Measurements from ENCODE around the gene KLF12.

The KLF12 gene

DNA sequence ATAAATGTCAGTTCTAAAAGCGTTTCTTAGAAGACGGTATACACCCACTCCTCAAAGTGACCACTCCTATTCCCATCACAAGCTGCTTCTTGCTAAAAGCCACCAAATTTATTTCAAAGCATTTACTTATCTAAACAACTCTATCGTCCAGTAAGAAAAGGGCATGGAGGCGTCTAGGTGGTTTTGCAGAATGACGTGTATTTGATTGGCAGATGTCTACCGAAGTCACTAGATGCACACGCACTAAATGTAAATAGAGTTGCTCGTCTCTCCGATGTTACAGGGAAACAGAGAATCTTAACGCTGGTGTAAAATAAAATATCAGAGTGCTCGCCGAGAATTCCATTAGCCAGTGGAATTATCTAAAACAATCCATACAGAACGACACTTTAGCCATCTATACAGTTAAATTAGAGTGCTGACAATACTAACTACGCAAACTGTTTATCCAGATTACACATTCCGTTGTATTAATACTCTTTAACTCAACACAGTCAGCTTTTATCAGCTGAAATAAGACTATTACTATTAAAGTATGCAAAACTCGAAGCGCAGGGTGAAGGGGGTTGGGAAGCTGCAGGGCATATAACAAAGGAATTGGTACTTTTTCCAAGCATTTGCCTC lies 1.9 kb downstream of the KLF12 start:
- H3K4me1 Mint-ChIP-seq = peaks cover 45% of the 10 kb centered on the region
- no peak overlapping the region for H3K4me3 Mint-ChIP-seq
- H3K9me3 Mint-ChIP-seq = no peaks in the 10 kb centered on the region
- H3K36me3 Mint-ChIP-seq (ENCODE audit: insufficient read depth) = peaks cover 26% of the 10 kb centered on the region
- ATAC-seq (replicated peaks; ENCODE audit: extremely low read depth, poor library complexity, severe bottlenecking) (no peak), DNase-seq (ENCODE audit: low spot score in 2 of 2) (peak in 1 of 2 donors; percentile 49)
- no peaks in the 10 kb centered on the region for H3K27me3 Mint-ChIP-seq
- no peak overlapping the region for H3K27ac Mint-ChIP-seq (ENCODE audit: low read depth)

- DNase-seq (ENCODE audit: low spot score in 2 of 2) (no peak), ATAC-seq (replicated peaks; ENCODE audit: extremely low read depth, poor library complexity, severe bottlenecking) (no peak)
- Mint-ChIP-seq H3K27me3 (no peaks in the 10 kb centered on the region), H3K27ac (ENCODE audit: low read depth) (peak overlapping the region; percentile 88), H3K36me3 (ENCODE audit: insufficient read depth) (peaks cover 26% of the 10 kb centered on the region), H3K4me1 (peaks cover 50% of the 10 kb centered on the region), H3K9me3 (no peaks in the 10 kb centered on the region), H3K4me3 (no peak overlapping the region)
Measured at GRCh38 chr13:74131227-74131626, 3.0 kb downstream of the KLF12 start.

- DNase-seq (ENCODE audit: low spot score in 2 of 2) (peak in 1 of 2 donors; percentile 27), ATAC-seq (replicated peaks; ENCODE audit: extremely low read depth, poor library complexity, severe bottlenecking) (no peak)
- Mint-ChIP-seq H3K4me1 (peaks cover 62% of the 10 kb centered on the region), H3K27ac (ENCODE audit: low read depth) (peak overlapping the region; percentile 88), H3K9me3 (no peaks in the 10 kb centered on the region), H3K4me3 (no peak overlapping the region), H3K27me3 (no peaks in the 10 kb centered on the region), H3K36me3 (ENCODE audit: insufficient read depth) (peaks cover 30% of the 10 kb centered on the region)
Measured at GRCh38 chr13:74129500-74130191, 4.6 kb downstream of the KLF12 start.

- DNase-seq (ENCODE audit: low spot score in 2 of 2) (no peak), ATAC-seq (replicated peaks; ENCODE audit: extremely low read depth, poor library complexity, severe bottlenecking) (no peak)
- Mint-ChIP-seq H3K9me3 (no peaks in the 10 kb centered on the region), H3K27ac (ENCODE audit: low read depth) (peak overlapping the region; percentile 84), H3K36me3 (ENCODE audit: insufficient read depth) (peaks cover 23% of the 10 kb centered on the region), H3K27me3 (no peaks in the 10 kb centered on the region), H3K4me1 (peaks cover 69% of the 10 kb centered on the region), H3K4me3 (no peak overlapping the region)
Measured at GRCh38 chr13:74128156-74128767, 5.9 kb downstream of the KLF12 start.

GRCh38 chr13:74118328-74118727 lies 15.9 kb downstream of the KLF12 start:
- peaks cover 14% of the 10 kb centered on the region for H3K9me3 Mint-ChIP-seq
- H3K36me3 Mint-ChIP-seq (ENCODE audit: insufficient read depth) = peaks cover 6% of the 10 kb centered on the region
- H3K27ac Mint-ChIP-seq (ENCODE audit: low read depth) = peak overlapping the region; percentile 68
- no peak overlapping the region for H3K4me3 Mint-ChIP-seq
- no peak for ATAC-seq (replicated peaks; ENCODE audit: extremely low read depth, poor library complexity, severe bottlenecking)
- H3K4me1 Mint-ChIP-seq = peaks cover 74% of the 10 kb centered on the region
- DNase-seq (ENCODE audit: low spot score in 2 of 2) = no peak
- H3K27me3 Mint-ChIP-seq = no peaks in the 10 kb centered on the region

DNA sequence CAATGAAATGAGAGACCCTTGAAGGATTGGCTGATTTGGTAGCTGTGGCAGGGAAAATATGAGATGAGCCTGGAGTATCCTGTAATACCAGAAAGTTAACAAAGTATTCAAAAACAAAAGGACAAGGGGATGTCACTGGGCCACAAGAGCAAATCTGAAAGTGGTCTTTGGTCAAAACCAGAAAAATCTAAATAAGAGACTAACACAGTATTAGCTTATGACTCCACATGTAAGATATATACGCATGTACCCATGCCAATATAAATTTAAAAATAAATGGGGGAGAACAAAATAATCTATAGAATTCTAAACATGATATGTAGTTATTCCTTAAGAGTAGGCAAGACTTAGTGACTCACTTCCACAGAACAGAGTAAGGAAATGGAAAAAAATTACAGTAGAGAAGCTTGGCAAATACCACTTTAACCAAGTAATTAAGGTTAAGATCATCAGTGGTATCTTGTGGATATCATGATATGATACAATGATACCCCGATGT lies 16.9 kb downstream of the KLF12 start:
- Mint-ChIP-seq H3K4me1 (peaks cover 74% of the 10 kb centered on the region), H3K27me3 (no peaks in the 10 kb centered on the region), H3K9me3 (peaks cover 14% of the 10 kb centered on the region), H3K36me3 (ENCODE audit: insufficient read depth) (peaks cover 11% of the 10 kb centered on the region), H3K27ac (ENCODE audit: low read depth) (peak overlapping the region; percentile 68), H3K4me3 (no peak overlapping the region)
- ATAC-seq (replicated peaks; ENCODE audit: extremely low read depth, poor library complexity, severe bottlenecking) (no peak), DNase-seq (ENCODE audit: low spot score in 2 of 2) (no peak)

DNA sequence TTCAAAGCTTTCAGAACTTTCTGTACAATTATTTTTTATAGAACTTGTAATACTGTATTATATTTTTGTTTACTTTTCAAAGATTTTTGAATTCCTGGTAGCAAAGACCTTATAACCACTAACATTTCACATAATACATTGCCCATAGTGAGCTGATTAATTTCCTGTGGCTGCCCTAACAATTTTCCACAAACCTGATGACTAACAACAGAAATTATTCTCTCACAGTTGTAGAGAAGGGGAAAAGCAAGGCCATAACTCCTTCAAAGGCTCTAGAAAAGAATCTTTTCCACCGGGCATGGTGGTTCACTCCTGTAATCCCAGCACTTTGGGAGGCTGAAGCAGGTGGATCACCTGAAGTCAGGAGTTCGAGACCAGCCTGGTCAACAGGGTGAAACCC lies 19.1 kb downstream of the KLF12 start:
- no peak for DNase-seq (ENCODE audit: low spot score in 2 of 2)
- Mint-ChIP-seq H3K9me3 (peaks cover 14% of the 10 kb centered on the region), H3K36me3 (ENCODE audit: insufficient read depth) (peaks cover 13% of the 10 kb centered on the region), H3K27ac (ENCODE audit: low read depth) (no peak overlapping the region), H3K4me1 (peaks cover 72% of the 10 kb centered on the region), H3K4me3 (peak overlapping the region; percentile 21), H3K27me3 (no peaks in the 10 kb centered on the region)
- no peak for ATAC-seq (replicated peaks; ENCODE audit: extremely low read depth, poor library complexity, severe bottlenecking)

DNA sequence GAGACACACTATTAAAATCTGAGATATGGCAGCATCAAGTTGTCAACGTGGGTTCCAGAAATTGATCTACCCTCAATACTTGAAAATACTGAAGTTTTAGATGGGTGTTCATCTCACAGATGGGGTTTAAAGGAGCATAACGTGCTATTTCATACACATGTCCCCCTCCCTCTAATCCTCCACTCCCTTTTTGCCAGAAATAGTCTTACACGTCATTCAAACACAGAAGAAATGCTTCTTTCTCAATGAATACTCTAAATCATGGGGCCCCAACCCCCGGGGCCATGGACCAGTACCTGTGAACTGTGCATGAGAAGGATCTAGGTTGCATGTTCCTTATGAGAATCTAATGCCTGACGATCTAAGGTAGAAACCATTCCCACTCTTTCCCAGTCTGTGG lies 19.6 kb downstream of the KLF12 start:
- H3K4me3 Mint-ChIP-seq = no peak overlapping the region
- no peak overlapping the region for H3K27ac Mint-ChIP-seq (ENCODE audit: low read depth)
- H3K36me3 Mint-ChIP-seq (ENCODE audit: insufficient read depth) = peaks cover 16% of the 10 kb centered on the region
- peaks cover 76% of the 10 kb centered on the region for H3K4me1 Mint-ChIP-seq
- H3K9me3 Mint-ChIP-seq = peaks cover 13% of the 10 kb centered on the region
- no peaks in the 10 kb centered on the region for H3K27me3 Mint-ChIP-seq
- no peak for ATAC-seq (replicated peaks; ENCODE audit: extremely low read depth, poor library complexity, severe bottlenecking)
- DNase-seq (ENCODE audit: low spot score in 2 of 2) = no peak

GRCh38 chr13:74114202-74114601 lies 20.0 kb downstream of the KLF12 start:
- peak; percentile 62 for ATAC-seq (replicated peaks; ENCODE audit: extremely low read depth, poor library complexity, severe bottlenecking)
- no peak for DNase-seq (ENCODE audit: low spot score in 2 of 2)
- H3K9me3 Mint-ChIP-seq = peaks cover 9% of the 10 kb centered on the region
- peak overlapping the region; percentile 60 for H3K4me3 Mint-ChIP-seq
- H3K36me3 Mint-ChIP-seq (ENCODE audit: insufficient read depth) = peaks cover 15% of the 10 kb centered on the region
- no peak overlapping the region for H3K27ac Mint-ChIP-seq (ENCODE audit: low read depth)
- H3K4me1 Mint-ChIP-seq = peaks cover 74% of the 10 kb centered on the region
- no peaks in the 10 kb centered on the region for H3K27me3 Mint-ChIP-seq

DNA sequence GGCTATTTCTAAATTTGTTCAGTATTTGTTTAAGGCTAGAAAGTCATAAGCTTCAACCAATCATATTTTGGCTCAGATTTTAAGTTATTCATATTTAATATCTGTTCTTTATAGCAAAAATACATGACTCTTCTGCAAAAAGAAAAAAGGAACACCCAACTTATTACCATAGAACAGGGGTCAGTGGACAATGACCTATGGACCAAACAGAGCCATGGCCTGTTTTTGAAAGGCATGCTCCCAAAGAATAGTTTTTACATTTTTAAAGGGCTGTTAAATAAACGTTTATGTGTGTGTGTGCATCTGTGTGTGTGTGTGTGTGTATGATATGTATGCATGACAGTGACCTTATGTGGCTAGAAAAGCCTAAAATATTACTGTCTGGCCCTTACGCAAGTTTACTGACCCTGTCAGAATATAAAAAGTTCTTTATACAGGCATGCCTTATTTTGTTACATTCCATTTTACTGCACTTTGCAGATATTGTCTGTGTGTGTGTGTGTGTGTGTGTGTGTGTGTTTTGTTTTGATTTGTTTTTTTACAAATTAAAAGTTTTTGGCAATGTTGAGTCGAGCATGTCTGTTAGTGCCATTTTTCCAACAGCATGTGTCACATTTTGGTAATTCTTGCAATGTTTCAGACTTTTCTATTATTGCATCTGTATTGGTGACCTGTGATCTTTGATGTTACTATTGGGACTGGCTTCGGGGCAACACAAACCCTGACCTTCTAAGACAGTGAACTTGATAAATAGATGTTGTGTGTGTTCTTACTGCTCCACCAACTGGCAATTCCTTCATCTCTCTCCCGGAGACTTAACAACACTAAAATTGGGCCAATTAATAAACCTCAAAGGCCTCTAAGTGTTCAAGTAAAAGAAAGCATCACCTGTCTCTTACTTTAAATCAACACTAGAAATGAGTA lies 22.0 kb downstream of the KLF12 start:
- Mint-ChIP-seq H3K27me3 (no peaks in the 10 kb centered on the region), H3K27ac (ENCODE audit: low read depth) (peak overlapping the region; percentile 74), H3K9me3 (no peaks in the 10 kb centered on the region), H3K36me3 (ENCODE audit: insufficient read depth) (peaks cover 14% of the 10 kb centered on the region), H3K4me1 (peaks cover 72% of the 10 kb centered on the region), H3K4me3 (peak overlapping the region; percentile 60)
- DNase-seq (ENCODE audit: low spot score in 2 of 2) (no peak), ATAC-seq (replicated peaks; ENCODE audit: extremely low read depth, poor library complexity, severe bottlenecking) (no peak)

DNA sequence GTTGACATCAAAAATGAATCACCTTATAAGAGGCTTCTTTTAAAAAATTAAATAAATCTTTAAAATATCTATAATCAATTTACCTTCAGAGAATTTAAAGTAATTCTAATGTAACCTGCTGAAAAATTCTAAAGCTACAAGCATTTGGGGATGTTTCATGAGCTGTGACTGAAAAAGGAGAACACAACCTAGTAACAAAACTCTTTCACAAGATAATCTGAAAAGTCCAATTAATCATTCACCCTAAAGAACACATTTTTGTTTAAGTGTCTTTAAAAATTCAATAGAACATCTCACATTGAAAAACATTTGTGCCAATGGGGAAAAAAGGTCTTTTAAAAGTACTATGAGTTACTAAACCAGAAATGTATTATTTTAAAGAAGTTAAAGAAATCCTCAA lies 22.8 kb downstream of the KLF12 start:
- H3K4me1 Mint-ChIP-seq = peaks cover 76% of the 10 kb centered on the region
- ATAC-seq (replicated peaks; ENCODE audit: extremely low read depth, poor library complexity, severe bottlenecking) (no peak), DNase-seq (ENCODE audit: low spot score in 2 of 2) (no peak)
- peaks cover 14% of the 10 kb centered on the region for H3K36me3 Mint-ChIP-seq (ENCODE audit: insufficient read depth)
- H3K4me3 Mint-ChIP-seq = no peak overlapping the region
- H3K27ac Mint-ChIP-seq (ENCODE audit: low read depth) = no peak overlapping the region
- H3K27me3 Mint-ChIP-seq = no peaks in the 10 kb centered on the region
- H3K9me3 Mint-ChIP-seq = no peaks in the 10 kb centered on the region

- Mint-ChIP-seq H3K36me3 (ENCODE audit: insufficient read depth) (peaks cover 12% of the 10 kb centered on the region), H3K27ac (ENCODE audit: low read depth) (no peak overlapping the region), H3K27me3 (no peaks in the 10 kb centered on the region), H3K4me3 (no peak overlapping the region), H3K4me1 (peaks cover 73% of the 10 kb centered on the region), H3K9me3 (no peaks in the 10 kb centered on the region)
- ATAC-seq (replicated peaks; ENCODE audit: extremely low read depth, poor library complexity, severe bottlenecking) (no peak), DNase-seq (ENCODE audit: low spot score in 2 of 2) (no peak)
Measured at GRCh38 chr13:74110053-74110452, 24.2 kb downstream of the KLF12 start.
